Heart right ventricle (tissue), 16 donors: ENCODE measurements around the gene SOBP. TPM values are rescaled to one million over a fixed set of nuclear protein-coding genes. Genes with fewer than 3 reads are reported as not detected.

Source experiments
- ATAC-seq, 8 donors: fragments of 200-7000 bp; cut with Tn5 transposase; one replicate each; pipeline ENCODE4 v1.9.1; 2020; ENCODE audit warnings: mild to moderate bottlenecking in 8 of 8, moderate library complexity in 8 of 8, moderate number of reproducible peaks in 1 of 8
- DNase-seq, 2 donors: peaks; one replicate each; pipeline ENCODE4 v3.0.0-alpha.2; 2020
- H3K27ac ChIP-seq, 10 donors: fragments of 200-600 bp; sonication (generic) in 2 of 10; one replicate each; pipeline versions ENCODE4 v1.5.0 to v1.8.0; 2020 to 2022; ENCODE audit warnings: mild to moderate bottlenecking in 3 of 10
- H3K27me3 ChIP-seq, 7 donors: fragments of 200-600 bp; one replicate each; pipeline ENCODE4 v1.8.0; 2021 to 2022; ENCODE audit warnings: mild to moderate bottlenecking in 2 of 7
- H3K36me3 ChIP-seq, 9 donors: fragments of 200-600 bp; sonication (generic) in 1 of 9; one replicate each; pipeline versions ENCODE4 v1.5.0 to v1.8.0; 2020 to 2022; ENCODE audit warnings: mild to moderate bottlenecking in 2 of 9
- H3K4me1 ChIP-seq, 9 donors: fragments of 200-600 bp; sonication (generic) in 1 of 9; one replicate each; pipeline versions ENCODE4 v1.5.0 to v1.8.0; 2020 to 2022; ENCODE audit warnings: mild to moderate bottlenecking in 4 of 9
- H3K4me3 ChIP-seq, 10 donors: fragments of 200-600 bp; sonication (generic) in 2 of 10; one replicate each; pipeline versions ENCODE4 v1.5.0 to v1.8.0; 2020 to 2022; ENCODE audit warnings: mild to moderate bottlenecking in 7 of 10, moderate library complexity in 2 of 10
- H3K9me3 ChIP-seq, 11 donors: fragments of 200-600 bp in 10 of 11; sonication (generic) in 2 of 11; one replicate each; pipeline versions ENCODE4 v1.5.0 to v1.8.0; 2013 to 2022; ENCODE audit warnings: mild to moderate bottlenecking in 2 of 11, control low read depth in 1 of 11, moderate library complexity in 1 of 11
- CTCF ChIP-seq, 9 donors: fragments of 200-600 bp; sonication (generic) in 2 of 9; IDR thresholded peaks; one replicate each; pipeline versions ENCODE4 v1.5.0 to v1.8.0; 2021 to 2022; ENCODE audit warnings: antibody characterized with exemption in 9 of 9, mild to moderate bottlenecking in 5 of 9, moderate library complexity in 1 of 9
- WGBS, 2 donors: extraction: QIAGEN DNeasy Blood & Tissue Kit; methylation state at CpG; one replicate each; pipeline ENCODE4 v1.1.7; 2013; ENCODE audit warnings: inconsistent platforms in 1 of 2; 5-methylcytosine and 5-hydroxymethylcytosine counted together
- intact Hi-C, 10 donors: fragments of 100-400 bp; cut with DNase I; formaldehyde crosslinking; loops; one replicate each; pipeline versions ENCODE4 v1.11.1 to v1.14.2; 2022
- polyA plus RNA-seq, 2 donors: library from polyadenylated mRNA; stranded (reverse); fragments of 200-250 nt; gene quantifications; one replicate each; pipeline ENCODE4 v1.2.3, GENCODE V29; 2013
- total RNA-seq, 10 donors: library from RNA; stranded (reverse); fragmentation: NEBNext Ultra II Directional in 3 of 10; extraction: Animal tissue kit (Norgen Biotek cat#: 25700) in 3 of 10; gene quantifications; one replicate each; pipeline versions ENCODE4 v1.2.1 to v1.2.4, GENCODE V29; 2021 to 2023
- donor health status: Arrhythmogenic right ventricular cardiomyopathy.
- donor health status: ischemic (EF 13 %, LVEDD 7.1; RV severe dilation, severe dysfunction).
- donor health status: healthy with polysubstance abuse.
- donor health status: DM: no; HTN: yes; CAD: no.
- donor health status: DM: no; HTN: no; CAD: no.
- donor health status: ischemic (EF 25% LVEDD 6.9; RV normal size, moderate dysfunction).
- donor health status: ischemic (EF 25% LVEDD 5.7; RV mildly dilated, moderate dysfunction).
- donor health status: healthy.
- donor health status: DM: yes; HTN: yes; CAD: no.
- donor health status: Ischemic cardiomyopathy.
- donor health status: ischemic (EF 35%, LVEDD 5.7; RV mildly dilated, moderate dysfunction).
- donor health status: nonischemic (EF 11% LVEDD 7.7; RV severe dilation, severe dysfunction).
- donor health status: DM: yes; HTN: yes; CAD: no.
- donor health status: PGD.
- donor health status: ischemic (EF 29% LVEDD 5.4; RV normal size, mild dysfunction).
- donor health status: nonischemic (EF 23%, LVEDD 6.1; RV moderate dilation, normal function).

The SOBP gene
- total and polyA plus RNA-seq, 12 donors = 5.2 to 25.3 (median 18.2) TPM

DNA sequence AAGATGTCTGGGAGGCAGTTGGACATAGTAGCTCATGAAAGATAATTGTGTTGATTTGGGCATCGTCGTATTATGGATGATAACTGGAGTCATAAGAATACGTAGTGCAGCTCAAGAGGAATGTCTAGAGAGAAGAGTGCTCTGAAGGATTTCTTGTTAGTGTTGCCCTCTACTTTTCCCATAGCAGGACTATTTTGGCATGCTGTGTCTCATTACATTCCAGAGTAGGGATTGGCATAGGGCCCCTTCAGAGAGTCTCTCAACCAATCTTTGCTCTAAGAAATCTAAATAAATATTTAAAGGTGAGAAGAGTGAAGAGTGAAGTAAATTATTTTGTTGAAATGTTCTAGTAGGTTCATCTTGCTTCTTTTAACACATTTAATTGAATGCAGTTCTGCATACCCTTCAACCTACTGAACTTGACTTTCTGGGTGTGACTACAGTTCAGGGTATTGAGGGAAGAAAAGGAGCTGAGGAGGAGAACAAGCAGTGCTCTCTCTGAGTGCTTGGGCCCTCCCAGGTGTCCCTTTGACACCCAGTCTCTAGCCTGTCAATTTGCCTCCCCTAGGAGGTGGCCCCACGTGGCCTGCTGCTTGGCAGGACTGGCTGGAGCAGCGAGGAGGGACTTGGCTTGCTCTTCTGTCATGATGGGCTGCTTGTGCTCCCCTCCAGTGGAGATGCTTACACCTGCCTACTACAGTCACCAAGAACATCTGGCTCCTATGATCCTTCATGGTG, 33.3 kb downstream of the SOBP start:
- Histone ChIP-seq H3K36me3 (peaks cover 0 to 25% (median 0%) of the 10 kb centered on the region in 9 donors), H3K27ac (no peak overlapping the region), H3K4me1 (peaks cover 0 to 25% (median 3%) of the 10 kb centered on the region in 9 donors), H3K9me3 (no peaks in the 10 kb centered on the region), H3K4me3 (no peak overlapping the region), H3K27me3 (no peaks in the 10 kb centered on the region)
- intact Hi-C loops = no loop called here
- 55 to 76% methylated on average over 5 of the region's 5 CpGs for WGBS, 2 donors
- DNase-seq = no peak
- peak in 4 of 8 donors; percentile 8 to 47 (median 39) for ATAC-seq
- TF ChIP-seq CTCF (IDR thresholded peaks at IDR 0.05) = no peak

DNA sequence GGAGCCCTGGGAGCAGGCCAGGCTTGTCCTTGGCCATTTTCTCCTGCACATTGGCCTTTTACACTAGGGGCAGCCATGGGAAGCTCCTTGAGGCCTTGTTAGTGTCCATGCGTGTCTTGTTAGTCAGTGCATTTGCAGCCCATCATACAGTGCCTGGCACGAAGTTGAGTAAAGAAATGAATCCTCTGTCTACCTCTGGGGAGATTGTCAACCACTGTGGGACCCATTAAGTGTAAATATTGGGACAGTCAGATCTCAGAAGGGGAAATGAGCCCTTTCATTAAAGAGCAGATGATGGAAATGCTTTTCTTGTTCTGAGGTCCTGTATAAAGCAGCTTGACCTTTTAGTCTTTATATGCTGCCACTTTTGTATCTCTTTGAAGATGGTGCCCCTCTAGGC, 33.9 kb downstream of the SOBP start:
- Histone ChIP-seq H3K4me1 (peaks cover 0 to 25% (median 3%) of the 10 kb centered on the region in 9 donors), H3K4me3 (no peak overlapping the region), H3K9me3 (no peaks in the 10 kb centered on the region), H3K27me3 (no peaks in the 10 kb centered on the region), H3K27ac (no peak overlapping the region), H3K36me3 (peaks cover 0 to 24% (median 0%) of the 10 kb centered on the region in 9 donors)
- no peak for TF ChIP-seq CTCF (IDR thresholded peaks at IDR 0.05)
- intact Hi-C loops = no loop called here
- no peak for ATAC-seq
- 96% methylated on average over 2 of the region's 2 CpGs for WGBS, 2 donors
- no peak for DNase-seq

DNA sequence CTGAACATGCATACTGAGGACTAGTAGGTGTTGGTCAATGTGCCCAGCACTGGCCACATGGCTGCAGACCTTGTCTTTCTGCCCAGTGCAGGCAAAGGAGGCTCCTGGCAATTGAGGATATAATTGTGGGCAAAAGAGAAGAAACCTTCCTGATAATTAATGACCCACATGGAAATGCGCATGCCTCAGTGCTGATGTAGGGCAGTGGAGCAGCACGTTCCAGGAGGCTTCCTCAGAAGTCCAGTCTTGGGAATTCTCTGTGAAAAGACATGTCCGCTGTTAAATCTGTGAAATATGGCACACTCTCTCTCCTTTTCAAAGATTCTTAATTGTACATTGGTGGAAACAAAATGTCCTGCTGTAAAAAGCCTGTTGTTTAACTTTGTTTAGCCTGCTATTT, 34.7 kb downstream of the SOBP start:
- Histone ChIP-seq H3K27me3 (no peaks in the 10 kb centered on the region), H3K36me3 (peaks cover 0 to 24% (median 0%) of the 10 kb centered on the region in 9 donors), H3K27ac (no peak overlapping the region), H3K9me3 (no peaks in the 10 kb centered on the region), H3K4me3 (no peak overlapping the region), H3K4me1 (peaks cover 0 to 31% (median 3%) of the 10 kb centered on the region in 9 donors)
- WGBS, 2 donors = 87 to 92% methylated on average over 3 of the region's 3 CpGs
- DNase-seq = no peak
- intact Hi-C loops = no loop called here
- no peak for ATAC-seq
- TF ChIP-seq CTCF (IDR thresholded peaks at IDR 0.05) = no peak

DNA sequence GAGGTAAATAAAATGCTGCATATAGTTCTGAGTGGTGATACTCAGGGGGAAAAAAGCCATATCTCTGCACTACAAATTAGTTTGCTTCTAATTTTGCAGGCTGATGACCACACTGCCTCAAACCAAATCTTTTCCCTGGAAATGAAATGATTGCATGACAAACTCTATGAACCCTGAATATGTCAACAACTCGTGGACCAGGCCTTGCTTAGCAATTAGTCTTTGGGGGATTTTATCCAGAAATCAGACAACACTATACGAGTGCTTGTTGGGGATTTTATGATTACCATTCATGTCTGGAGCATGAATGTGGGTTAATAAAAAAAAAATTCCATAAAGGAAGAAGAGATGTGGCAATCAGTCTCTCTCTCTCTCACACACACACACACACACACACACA, 42.0 kb downstream of the SOBP start:
- Histone ChIP-seq H3K4me1 (peaks cover 0 to 60% (median 22%) of the 10 kb centered on the region in 9 donors), H3K4me3 (no peak overlapping the region), H3K27ac (no peak overlapping the region), H3K27me3 (no peaks in the 10 kb centered on the region), H3K36me3 (peaks cover 0 to 14% (median 0%) of the 10 kb centered on the region in 9 donors), H3K9me3 (no peaks in the 10 kb centered on the region)
- intact Hi-C loops = loop anchor here in 2 of 10 donors (5.0 kb wide), 2 partner anchors 35 to 40 kb away; partner anchors contain the start of gene SOBP (in 1 of the 2)
- no peak for TF ChIP-seq CTCF (IDR thresholded peaks at IDR 0.05)
- no peak for DNase-seq
- no peak for ATAC-seq
- 64 to 69% methylated on average over 2 of the region's 2 CpGs for WGBS, 2 donors
